HG02610 (cell line): Measurements from ENCODE around the gene MUC4.
"Not testable (repeated sequence)": the region's sequence is repeated elsewhere in the genome, so short reads cannot be mapped to it uniquely, and the experiment has no call there.

Experiments
- ATAC-seq: cut with Tn5 transposase; IDR thresholded peaks from one replicate; pipeline ENCODE4 v1.9.1; 2021; ENCODE audit warnings: mild to moderate bottlenecking, moderate library complexity; ENCODE audit not compliant: unreplicated experiment

Gene MUC4

GRCh38 chr3:195788711-195789581, 22.8 kb downstream of the MUC4 start:
- no peak for ATAC-seq

GRCh38 chr3:195785781-195786405, 25.8 kb downstream of the MUC4 start:
- not testable (repeated sequence) for ATAC-seq

DNA sequence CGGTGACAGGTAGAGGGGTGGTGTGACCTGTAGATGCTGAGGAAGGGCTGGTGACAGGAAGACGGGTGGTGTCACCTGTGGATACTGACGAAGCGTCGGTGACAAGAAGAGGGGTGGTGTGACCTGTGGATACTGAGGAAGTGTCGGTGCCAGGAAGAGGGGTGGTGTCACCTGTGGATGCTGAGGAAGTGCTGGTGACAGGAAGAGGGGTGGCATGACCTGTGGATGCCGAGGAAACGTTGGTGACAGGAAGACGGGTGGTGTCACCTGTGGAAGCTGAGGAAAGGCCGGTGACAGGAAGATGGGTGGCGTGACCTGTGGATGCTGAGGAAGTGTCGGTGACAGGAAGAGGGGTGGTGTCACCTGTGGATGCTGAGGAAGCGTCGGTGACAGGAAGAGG, 27.7 kb downstream of the MUC4 start:
- ATAC-seq, result not testable (repeated sequence)

- ATAC-seq, result not testable (repeated sequence)
These were observed 30.5 kb downstream of the MUC4 start for GRCh38 chr3:195781236-195781635.

DNA sequence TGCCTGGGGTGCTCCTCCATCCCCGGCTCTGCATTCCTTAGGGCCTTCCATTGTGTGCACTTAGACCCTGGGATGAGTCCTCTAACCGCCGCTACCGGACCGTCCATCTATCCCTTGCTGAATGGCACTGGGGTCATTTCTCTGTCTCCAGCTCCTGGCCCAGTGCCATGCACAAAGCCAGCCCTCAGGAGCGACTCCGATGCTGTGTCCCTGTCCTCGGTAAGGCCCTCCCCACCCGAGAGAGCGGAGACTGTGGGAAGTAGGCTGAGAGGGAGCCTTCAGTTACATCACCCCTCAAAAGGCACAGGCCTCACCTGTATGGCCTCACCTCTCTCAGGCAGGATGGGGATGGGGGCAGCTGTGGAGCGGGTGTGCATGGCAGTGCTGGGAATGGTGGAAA, 33.8 kb downstream of the MUC4 start:
- ATAC-seq, result no peak

GRCh38 chr3:195774917-195775316, 36.8 kb downstream of the MUC4 start:
- no peak for ATAC-seq

DNA sequence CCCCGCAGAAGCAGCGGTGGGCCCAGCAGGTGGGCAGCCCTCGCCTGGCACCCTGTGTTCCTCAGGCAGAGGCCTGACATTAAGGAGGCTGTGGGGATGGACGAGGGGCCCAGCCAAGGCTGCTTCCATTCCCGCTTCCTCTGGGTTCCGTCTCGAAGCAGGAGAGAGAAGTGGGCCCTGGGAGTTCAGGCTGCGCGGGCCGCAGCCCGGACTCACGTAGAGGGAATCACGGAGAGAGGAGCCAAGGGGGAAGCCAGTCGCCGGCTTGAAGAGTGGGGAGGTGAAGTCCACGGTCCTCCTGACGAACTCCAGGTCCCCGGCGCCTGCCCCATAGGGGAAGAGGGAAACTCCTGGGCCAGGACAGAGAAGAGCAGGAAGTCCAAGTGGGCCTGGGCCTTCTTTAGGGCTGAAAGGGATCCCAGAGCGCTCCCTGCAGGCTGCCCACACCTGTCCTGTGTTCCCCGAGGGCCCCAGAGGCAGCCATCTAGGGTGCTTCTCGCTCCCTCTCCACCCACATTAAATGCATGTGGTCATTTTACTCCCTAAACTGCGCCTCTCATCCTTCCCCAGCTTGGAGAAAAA, 37.7 kb downstream of the MUC4 start:
- no peak for ATAC-seq

- no peak for ATAC-seq
These were observed 40.0 kb downstream of the MUC4 start for GRCh38 chr3:195771646-195772300.

DNA sequence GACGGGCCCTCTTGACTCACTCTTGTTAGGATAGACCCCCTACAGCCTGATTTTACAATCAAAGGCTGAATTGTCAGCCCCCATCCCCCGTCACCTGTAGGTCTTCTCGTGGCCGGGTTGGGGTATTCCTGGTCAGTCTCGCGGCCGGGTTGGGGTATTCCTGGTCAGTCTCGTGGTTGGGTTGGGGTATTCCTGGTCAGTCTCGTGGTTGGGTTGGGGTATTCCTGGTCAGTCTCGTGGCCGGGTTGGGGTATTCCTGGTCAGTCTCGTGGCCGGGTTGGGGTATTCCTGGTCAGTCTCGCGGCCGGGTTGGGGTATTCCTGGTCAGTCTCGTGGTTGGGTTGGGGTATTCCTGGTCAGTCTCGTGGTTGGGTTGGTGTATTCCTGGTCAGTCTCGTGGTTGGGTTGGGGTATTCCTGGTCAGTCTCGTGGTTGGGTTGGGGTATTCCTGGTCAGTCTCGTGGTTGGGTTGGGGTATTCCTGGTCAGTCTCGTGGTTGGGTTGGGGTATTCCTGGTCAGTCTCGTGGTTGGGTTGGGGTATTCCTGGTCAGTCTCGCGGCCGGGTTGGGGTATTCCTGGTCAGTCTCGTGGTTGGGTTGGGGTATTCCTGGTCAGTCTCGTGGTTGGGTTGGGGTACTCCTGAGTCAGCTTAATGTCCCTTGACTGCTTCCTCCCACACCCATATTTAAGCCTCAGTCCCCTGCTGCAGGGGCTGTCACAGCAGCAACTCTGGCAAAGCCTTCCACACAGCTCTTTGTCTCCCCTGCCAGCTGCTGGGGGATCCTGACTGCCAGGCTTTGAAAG, 40.7 kb downstream of the MUC4 start:
- not testable (repeated sequence) for ATAC-seq

- no peak for ATAC-seq
These were observed 41.5 kb downstream of the MUC4 start for GRCh38 chr3:195770081-195770840.

GRCh38 chr3:195769551-195769950, 42.2 kb downstream of the MUC4 start:
- ATAC-seq, result no peak

DNA sequence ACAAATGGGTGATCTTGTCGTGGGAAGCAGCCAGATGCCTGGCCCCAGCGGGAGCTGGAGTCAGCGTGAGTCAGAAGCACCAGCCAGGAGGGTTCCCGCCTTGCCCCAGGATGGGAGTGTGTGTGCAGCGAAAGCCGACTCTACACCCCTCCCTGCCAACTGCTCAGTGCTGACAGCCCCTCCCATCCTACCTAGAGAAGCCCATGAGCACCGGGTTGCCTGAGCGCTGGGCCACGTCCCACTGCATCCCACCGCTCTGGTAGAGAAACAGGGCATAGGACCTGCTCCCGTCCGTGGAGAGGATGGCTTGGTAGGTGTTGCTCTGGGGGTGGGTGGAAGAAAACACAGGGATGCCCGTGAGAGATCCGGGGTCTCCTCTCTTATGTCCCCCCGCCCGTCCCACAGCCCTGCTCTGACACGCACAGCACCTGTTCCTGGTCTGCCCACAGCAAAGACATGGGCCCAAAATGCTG, 42.9 kb downstream of the MUC4 start:
- ATAC-seq, result no peak

DNA sequence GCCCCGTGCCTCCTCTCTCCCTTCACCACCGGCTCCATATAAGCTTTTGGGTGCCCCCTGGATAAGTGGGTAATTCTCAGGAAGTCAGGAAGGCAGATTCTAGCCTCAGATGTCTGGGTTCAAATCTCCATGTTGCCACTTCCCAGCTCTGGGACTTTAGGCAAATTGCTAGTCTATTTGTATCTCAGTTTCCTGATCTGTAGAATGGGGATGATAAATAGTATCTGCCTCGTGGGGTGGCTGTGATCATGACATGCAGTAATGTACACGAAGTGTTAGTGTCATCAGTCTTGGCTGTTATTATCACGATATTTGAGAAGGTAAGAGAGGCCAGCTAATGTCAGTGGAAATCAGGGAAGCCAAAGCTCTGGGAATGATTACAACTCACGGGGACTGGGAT, 43.3 kb downstream of the MUC4 start:
- ATAC-seq, result no peak

- ATAC-seq, result no peak
These were observed 43.9 kb downstream of the MUC4 start for GRCh38 chr3:195767792-195768191.

GRCh38 chr3:195766671-195767070, 45.1 kb downstream of the MUC4 start:
- ATAC-seq, result no peak

DNA sequence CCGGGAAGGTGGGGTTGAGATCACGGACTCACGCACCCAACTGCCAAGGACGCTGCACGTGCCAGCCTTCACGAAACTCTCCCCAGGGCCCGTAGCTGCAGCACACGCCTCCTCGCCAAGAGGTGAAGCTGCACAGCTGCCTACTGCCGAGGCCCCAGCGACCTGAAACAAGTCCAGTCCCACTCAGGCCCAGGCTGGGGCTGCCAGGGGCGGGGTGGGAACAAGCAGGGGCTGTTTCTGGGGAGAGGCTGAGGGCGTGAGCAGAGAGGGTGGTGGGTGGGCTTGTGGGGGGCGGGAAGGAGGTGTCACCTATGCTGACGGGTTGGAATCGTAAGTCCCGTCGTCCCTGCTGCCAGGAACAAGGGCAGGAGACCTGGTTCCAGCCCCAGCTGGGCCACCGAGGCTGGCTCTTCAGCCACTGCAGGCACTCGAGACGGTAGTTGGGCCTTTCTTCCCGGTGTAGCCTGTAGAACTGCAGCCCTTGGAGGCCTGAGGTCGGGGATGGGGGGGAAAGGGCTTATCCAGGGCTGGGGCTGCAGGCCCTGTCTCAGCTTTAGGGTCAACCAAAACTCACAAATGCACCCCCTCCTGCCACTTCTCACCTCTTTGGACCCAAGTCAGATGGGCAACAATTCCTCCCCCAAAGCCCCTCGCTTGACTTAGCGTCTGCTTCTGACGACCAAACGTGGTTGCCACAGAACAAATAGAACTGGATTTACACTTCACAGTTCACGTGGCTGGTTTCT, 46.6 kb downstream of the MUC4 start:
- no peak for ATAC-seq

GRCh38 chr3:195763843-195764825, 47.6 kb downstream of the MUC4 start:
- ATAC-seq, result no peak
